Activated CD4-positive, CD25-positive, alpha-beta regulatory T cell treated with anti-CD3 and anti-CD28 coated beads, Interleukin-2, amount 50 U/mL, for 72 hours (primary cell): ENCODE data around the gene FABP7.

Source experiments
- DNase-seq: peaks from one replicate; pipeline ENCODE4 v3.0.0; 2021

The FABP7 gene

DNA sequence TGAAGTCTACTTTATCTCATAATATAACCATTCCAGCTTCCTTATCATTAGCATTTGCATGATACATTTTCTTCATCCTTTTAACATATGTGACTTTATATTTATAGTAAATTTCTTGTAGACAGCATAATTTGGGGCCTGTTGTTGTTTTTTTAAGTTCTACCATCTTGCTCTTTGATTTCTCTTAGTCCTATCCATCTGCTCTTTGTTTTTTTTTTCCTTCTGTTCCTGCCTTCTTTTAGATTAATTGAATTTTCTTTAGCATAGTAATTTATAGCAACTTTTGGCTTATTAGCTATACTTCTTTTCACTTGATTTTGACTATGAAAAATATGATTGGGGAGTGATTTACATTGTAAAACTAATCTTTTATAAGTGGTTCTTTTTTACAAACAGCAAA, 19.2 kb upstream of the FABP7 start:
- DNase-seq, result no peak

- DNase-seq, result no peak
Measured at GRCh38 chr6:122766256-122766655, 13.3 kb upstream of the FABP7 start.

DNA sequence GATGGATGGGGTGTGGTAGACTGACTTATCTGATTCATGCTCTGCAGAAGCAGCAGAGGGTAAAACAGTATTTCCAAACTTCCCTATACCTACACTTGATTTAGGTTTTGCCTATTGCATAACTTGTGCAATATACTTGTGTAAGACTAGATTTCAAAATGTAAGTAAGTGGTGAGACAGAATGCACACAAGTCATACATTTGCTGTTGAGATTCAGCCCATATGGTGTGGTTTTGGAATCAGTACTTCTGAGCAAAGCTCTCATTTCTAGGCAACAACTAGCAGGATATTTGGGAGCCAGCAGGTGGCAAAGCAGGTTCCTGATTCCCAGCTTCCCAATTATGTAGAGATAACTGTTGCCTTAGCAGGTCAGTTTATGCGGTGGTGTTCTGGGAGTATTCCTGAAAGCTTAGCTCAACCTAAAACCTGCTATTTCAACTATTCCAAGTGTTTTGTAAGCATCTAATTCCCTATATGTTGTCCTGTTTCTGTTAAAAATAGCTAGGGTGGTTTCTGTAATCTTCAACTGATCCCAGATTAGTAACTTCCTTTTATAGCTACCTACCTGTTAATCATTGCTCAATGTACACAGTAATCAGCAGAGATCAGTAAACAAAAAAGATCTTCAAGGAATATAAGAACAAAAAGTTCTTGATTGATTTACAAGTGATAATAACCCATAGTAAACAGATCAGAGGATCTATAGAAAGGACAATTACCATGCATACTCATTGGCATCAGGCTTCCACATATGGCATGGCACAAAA, 8.5 kb upstream of the FABP7 start:
- DNase-seq, result no peak

DNA sequence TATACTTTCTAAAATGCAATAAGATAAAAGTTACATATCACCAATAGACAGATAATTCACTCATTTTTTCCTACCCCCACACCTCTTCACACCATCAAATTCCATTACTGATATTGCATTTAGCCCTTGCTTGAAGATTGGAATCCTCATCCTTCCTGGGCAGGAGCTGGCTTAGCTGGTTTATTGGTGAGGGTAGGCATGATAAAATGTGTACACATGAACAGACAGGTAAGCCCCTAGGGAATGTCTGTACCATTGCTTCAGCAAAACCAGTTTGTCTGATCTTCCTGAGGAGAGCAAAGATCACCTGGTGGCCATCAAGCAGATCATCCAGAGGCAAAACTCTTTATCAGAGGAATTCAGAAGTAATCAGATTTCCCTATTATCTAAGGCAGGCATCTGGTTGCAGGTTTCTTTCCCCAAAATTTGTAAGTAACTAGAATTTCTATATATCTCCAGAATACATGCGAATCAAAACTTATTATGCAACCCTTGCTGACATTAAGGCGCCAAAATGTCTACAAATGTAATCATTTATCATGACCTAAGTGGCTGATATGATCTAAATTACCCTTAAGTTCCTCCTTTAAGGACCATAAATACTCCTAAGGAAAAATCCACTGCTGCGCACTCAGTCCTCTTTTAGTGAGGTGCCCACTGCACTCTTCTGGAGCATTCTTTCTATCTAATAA, 6.6 kb upstream of the FABP7 start:
- no peak for DNase-seq

DNA sequence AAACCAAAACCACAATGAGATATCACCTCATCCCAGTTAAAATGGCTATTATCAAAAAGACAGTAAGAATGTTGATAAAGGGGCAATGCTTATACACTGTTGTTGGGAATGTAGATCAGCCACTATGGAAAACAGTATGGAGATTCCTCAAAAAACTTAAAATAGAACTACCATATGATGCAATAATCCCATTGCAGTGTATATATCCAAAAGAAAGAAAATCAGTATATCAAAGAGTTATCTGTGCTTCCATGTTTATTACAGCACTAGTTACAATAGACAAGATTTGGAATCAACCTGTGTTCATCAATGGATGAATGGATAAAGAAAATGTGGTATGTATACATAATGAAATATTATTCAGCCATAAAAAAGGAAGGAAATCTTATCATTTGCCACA, 3.5 kb upstream of the FABP7 start:
- no peak for DNase-seq

- no peak for DNase-seq
Measured at GRCh38 chr6:122778302-122778701, 1.2 kb upstream of the FABP7 start.

DNA sequence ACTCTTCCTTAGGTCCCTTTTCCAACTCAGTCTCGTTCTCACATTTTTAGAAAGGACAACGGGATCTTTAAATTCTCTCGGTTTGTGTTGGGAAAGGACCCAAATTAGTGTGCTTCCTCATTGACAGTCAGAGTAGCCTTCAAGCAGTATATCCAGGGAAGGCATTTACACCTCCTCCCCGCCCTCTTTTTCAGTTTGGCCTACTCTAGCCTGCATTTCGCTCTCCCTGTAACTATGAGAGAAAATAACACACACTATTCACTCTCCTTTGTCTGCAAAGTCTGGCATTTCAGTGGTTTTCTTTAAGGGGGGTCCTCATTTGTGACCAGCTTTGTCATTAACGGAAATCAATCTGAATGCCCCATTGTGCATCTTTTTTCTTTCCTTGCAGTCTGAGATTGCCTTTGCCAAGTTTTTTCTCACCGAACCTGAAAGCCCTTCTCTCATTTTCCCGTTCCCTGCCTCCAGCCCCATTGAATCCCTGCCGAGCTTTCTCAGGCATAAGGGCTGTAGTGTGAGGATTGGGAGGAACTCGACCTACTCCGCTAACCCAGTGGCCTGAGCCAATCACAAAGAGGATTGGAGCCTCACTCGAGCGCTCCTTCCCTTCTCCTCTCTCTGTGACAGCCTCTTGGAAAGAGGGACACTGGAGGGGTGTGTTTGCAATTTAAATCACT, 393 bp upstream of the FABP7 start:
- DNase-seq, result no peak

- no peak for DNase-seq
Measured at GRCh38 chr6:122780114-122780513, 598 bp downstream of the FABP7 start.

DNA sequence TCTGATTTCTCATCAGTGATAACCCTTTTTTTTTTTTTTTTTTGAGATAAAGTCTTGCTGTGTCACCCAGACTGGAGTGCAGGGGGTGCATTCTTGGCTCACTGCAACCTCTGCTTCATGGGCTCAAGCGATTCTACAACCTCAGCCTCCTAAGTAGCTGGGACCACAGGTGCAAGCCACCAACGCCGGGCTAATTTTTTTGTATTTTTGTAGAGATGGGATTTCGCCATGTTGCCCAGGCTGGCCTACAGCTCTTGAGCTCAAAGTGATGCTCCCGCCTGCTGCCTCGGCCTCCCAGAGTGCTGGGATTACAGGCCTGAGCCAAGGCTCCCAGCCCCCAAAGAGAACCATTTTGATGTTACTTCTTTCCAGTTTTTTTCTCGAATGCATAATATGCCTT, 2.2 kb downstream of the FABP7 start:
- no peak for DNase-seq

DNA sequence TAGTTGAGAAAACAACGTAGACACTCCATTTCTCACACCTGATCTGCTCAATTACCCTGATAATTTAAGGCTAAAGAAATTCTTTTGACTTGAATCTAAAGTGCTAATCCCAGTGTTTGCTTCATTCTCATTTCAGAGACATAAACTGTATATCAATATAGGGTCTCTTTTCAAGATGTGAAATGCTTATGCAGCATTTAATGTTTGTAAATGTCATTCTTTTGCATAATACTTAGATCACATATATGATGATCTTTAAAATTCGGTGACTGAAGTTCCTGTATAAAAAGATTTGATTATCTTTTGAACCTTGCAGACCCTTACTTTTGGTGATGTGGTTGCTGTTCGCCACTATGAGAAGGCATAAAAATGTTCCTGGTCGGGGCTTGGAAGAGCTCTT, 3.9 kb downstream of the FABP7 start:
- no peak for DNase-seq

GRCh38 chr6:122785891-122786290, 6.4 kb downstream of the FABP7 start:
- DNase-seq, result no peak

GRCh38 chr6:122787721-122788120, 8.2 kb downstream of the FABP7 start:
- DNase-seq, result no peak

DNA sequence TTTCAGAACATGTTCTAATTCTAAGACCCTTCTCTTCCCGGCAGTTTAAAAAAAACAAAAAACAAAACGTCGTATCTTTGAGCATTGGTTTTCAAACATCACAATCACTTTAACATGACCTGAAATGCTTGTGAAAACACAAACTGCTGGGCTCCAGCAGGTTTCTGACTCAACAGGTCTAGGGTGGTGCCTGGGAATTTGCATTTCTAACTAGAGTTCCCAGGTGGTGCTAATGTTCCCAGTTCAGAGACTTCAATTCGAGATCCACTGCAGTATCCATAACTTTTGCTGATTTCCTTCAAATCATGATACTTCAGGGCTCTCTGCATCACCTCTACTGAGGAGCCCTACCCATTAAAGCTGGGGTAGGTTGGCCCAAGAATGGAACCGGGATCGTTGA, 8.7 kb downstream of the FABP7 start:
- no peak for DNase-seq

- DNase-seq, result no peak
Measured at GRCh38 chr6:122788663-122789181, 9.2 kb downstream of the FABP7 start.

- DNase-seq, result peak; percentile 31
Measured at GRCh38 chr6:122789182-122790027, 9.9 kb downstream of the FABP7 start, which contains the start of gene SMPDL3A. SMPDL3A (plus strand) TSS chr6:122789258; CDS start chr6:122789347, 89 bp downstream.

GRCh38 chr6:122790028-122790422, 10.5 kb downstream of the FABP7 start:
- DNase-seq, result no peak

GRCh38 chr6:122790423-122791309, 11.2 kb downstream of the FABP7 start:
- no peak for DNase-seq

DNA sequence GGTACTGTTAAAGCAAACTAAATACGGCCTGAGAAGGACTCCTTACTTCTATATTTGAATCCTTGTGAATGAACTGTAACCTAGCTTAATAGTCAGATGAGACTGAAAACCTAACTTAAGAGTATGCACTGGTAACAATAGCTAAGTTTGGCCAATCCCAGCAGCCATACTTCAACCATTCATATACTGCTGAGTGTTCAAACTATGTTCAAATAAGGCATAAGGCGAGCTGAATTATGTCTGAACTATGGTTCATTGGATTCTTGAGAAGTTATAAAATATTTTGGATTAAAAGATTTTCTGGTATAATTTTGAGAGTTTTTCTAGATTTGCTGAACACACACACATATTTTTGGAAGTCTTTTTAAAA, 11.8 kb downstream of the FABP7 start:
- no peak for DNase-seq

DNA sequence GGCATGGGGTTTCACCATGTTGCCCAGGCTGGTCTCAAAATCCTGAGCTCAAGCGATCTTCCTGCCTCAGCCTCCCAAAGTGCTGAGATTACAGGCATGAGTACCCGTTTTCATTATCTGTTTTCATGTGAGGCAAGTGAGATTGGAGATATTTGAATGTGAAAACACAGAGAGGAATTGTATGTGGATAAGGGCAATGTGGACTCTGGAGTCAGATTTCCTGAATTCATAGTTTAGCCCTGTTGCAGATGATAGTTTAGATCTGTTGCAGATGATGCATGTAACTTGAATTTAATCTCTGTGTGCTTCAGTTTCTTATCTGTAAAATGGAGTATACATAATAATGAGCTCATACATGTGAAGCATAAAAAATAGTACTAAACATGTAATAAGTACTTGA, 13.2 kb downstream of the FABP7 start:
- no peak for DNase-seq

DNA sequence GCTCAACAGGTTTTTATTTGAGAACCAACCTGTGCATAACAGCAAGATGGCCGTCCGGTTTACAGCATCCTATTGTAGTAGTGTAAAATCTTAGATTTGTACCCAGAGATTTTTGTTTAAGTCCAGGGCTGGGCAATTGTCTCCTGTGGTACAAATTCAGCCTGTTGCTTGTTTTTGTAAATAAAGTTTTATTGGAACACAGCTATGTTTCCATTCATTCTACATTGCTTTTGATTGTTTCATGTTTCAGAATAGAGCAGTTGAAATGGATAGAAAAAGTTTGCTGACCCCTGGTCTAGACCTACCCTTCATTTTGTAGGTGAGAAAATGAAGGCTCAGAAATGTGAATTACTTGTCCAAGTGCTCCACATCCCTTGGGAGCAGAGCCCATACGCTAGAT, 18.0 kb downstream of the FABP7 start:
- DNase-seq, result no peak

GRCh38 chr6:122798099-122798641, 18.7 kb downstream of the FABP7 start:
- no peak for DNase-seq
